Stimulated activated CD4-positive, alpha-beta T cell treated with anti-CD3 and anti-CD28 coated beads, TNF-alpha, amount 100 ng/mL, for 4 hours (primary cell): ENCODE results near the gene LY6G5B.
A peak's percentile ranks its signal among the peaks of the same experiment; 100 is the strongest.

Experiments used
- DNase-seq, 3 experiments: peaks; one replicate each; pipeline ENCODE4 v3.0.0-alpha.2; 2020; ENCODE audit warnings: low read depth in 3 of 3

The LY6G5B gene

DNA sequence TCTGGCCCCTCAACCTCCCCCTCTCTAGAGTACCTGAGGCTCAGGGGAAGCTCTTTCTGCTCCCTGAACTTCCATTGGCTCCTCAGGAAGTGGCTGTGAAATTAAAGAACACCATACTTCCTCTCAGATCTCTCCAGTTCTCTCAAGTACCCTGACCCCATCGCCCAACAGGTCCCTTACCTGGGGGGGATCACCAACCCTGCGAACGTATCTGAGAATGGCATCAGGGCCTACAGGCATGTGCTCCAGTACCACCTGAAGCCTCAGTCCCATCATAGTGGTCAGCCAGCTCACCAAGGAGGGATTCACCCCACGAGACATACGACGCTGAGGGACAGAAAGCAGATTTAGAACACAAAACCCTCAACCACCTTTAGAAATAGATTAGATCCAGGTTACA, 29.2 kb upstream of the LY6G5B start:
- no peak for DNase-seq

DNA sequence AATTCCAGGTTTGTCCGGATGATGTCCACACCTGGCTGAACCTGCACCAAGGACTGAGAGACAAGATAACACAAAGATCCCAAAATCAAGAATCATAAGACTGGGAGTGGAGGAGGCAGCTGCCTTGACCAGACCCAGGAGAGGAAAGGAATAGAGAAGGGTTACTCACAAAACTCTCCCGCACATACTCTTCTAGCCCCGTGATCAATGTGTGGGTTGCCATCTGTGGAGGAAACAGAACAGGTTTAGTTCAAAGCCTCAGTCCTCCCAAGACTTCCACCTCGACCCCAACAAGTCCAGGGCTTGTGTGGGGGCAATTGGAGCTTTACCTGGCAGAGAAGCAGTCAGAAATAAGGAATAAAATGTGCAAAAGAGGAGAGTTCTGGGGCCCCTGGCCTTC, 28.4 kb upstream of the LY6G5B start:
- DNase-seq: no peak

DNA sequence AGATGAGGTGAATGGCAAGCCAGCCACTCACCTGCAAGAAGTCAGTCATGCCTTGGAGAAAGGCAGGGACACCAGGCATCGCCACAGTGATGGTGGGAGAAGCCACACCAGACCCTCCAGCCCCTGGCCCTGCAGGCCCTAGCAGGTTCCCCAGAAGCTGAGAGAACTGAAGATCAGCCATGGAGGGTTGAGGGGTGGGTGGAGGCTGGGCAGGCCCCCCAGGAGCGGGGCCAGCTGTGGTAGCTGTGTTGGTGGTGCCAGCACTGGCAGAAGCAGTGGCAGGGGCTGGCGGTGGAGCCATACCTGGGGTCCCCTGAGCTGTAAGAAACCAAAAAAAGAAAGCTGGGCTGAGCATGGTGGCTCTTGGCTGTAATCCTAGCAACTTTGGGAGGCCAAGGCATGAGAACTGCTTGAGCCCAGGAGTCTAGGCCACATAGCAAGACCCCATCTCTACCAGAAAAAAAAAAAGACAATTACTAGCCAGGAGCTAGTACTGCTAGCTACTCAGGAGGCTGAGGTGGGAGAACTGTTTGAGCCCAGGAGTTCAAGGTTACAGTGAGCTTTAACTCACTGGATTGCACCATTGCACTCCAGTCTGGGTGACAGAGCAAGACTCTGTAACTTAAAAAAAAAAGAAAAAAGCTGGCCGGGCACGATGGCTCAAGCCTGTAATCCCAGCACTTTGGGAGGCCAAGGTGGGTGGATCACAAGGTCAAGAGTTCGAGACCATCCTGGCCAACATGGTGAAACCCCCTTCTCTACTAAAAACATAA, 26.8 kb upstream of the LY6G5B start:
- DNase-seq: no peak

DNA sequence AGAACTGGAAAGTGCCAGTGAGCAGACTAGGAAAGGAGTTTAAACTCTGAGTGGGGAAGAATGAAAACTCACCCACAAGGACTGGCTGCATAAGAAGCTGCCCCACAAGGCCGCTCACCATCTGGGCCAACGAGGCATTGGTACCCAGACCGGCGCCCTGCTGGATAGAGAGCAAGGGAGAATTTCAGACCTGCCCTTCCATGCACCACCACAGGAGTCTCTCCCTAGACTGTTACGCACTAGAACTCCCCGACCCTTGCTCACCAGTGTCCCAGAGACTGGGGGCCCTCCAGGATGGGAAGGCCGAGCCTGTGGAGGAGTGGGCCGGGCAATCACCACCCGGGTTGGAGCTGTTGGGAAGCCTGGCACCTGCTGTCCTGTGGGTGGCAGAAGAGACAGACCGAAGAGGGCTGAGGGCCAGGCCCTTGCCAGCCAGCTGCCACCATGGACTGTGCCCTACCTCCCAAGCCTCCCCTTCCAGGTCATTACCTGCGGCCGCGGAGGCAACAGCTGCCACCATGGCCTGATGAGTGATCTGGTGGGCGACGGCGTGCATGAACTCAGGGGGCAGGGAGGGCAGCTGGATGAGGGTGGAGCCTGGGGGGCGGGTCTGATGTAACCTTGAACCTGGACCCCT, 25.8 kb upstream of the LY6G5B start:
- DNase-seq: no peak

DNA sequence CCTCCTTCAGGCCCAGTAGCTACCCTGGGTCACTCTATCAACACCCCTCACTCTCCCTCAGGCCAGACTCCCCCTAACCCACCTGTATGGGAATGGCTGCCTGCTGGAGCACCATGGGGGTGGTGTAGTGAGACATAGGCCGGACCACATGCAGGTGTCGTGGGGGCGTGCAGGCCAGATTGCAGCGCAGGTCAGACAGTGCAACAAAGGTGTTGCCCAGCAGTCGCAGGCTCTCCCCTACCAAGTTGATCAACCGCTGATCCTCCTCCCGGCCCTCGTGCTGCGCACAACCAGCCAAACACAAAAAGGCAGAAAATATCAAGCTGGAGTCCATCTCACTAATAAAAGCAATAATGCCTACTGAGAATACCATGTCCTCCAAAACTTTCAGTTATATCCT, 24.5 kb upstream of the LY6G5B start:
- DNase-seq: no peak

DNA sequence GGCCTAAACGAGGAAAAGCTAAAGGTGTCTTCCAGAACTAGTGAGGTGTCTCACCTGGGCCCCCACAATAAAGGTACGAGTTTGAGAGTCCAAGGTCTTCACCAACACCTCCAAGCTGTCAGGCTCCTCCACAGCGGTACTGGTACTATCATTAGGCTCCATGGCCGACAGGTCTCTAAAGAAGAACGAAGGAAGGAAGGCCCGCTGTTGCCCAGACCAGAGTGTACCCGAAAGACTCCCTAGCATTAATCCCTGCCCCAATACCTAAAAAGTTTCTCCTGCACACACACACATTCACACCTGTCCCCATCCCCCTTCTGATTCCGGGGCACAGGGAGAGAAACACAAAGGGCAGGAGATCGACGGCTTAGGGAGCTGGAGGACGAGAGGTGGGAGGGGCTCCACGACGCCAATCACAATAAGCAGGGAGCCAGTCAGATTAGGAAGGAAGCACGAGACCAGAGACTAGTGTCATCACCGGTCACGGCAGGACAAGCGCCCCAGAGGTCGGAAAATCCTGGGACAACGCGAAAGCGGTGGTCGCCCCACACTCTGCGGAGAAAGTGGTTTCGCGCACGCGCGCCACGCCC, 18.1 kb upstream of the LY6G5B start:
- no peak for DNase-seq

DNA sequence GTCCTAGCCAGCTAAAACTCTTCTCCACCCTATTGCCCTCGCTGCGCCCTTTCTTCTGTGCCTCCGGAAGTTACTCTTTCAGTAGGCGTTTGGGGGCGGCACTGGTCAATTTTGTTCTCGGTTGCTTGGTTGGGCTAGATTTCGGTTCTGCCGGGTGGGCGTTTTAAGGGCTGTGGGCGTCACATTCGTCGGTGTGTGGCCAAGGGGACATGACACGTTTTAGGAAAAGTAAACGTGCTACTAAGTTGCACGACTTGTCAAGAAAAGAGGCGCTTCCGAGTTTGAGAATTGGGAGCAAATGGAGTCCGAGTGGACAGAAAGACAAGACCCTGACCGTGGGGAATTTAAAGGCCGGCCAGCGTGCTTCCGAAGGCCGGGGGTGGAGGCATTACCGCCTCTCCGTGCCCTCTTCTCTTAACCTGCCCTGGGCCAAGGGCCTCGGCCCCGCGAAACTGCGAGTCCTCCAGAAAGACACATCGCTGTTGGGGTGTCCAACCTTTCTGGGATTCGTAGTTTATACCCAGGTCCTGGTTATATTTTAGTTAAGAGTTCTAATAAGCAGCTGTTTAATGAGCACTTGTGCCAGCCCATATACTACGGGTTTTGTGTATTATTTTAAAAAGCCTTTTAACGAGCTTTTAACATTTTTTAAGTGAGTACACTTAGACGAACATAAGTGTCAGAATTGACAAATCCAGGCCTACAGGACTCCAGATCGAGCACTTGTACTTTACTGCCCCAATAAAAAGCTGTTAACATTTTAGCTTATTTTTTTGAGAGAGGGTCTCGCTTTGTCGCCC, 16.7 kb upstream of the LY6G5B start:
- DNase-seq: peak in 2 of 3 experiments; percentile 76 to 80

DNA sequence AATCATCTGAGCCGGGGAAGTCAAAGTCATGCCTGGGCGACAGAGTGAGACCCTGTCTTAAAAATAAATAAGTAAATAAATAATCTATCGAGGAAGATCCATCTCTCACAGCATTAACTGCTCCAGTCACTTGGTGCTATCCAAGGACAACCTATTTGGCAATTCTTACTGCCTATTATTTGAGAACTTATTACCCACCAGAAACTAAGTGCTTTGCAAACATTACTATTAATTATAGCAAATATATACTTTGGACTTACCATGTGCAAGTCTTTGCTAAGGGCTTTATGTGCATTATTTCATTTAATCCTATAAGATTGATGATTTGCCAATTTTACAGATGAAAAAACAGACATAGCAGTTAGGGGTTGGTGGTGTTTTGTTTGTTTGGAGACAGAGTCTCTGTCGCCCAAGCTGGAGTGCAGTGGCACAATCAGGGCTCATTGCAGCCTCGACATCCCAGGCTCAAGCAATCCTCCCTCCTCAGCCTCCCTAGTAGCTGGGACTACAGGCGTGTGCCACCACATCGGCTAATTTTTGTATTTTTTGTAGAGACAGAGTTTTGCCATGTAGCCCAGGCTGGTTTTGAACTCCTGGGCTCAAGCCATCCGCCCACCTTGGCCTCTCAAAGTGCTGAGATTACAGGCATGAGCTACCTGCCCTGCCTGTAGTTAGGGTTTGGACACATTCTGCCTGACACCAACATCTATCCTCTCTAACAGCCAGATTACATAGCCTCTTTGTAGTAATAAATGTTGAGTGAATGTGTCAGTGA, 15.0 kb upstream of the LY6G5B start:
- no peak for DNase-seq

DNA sequence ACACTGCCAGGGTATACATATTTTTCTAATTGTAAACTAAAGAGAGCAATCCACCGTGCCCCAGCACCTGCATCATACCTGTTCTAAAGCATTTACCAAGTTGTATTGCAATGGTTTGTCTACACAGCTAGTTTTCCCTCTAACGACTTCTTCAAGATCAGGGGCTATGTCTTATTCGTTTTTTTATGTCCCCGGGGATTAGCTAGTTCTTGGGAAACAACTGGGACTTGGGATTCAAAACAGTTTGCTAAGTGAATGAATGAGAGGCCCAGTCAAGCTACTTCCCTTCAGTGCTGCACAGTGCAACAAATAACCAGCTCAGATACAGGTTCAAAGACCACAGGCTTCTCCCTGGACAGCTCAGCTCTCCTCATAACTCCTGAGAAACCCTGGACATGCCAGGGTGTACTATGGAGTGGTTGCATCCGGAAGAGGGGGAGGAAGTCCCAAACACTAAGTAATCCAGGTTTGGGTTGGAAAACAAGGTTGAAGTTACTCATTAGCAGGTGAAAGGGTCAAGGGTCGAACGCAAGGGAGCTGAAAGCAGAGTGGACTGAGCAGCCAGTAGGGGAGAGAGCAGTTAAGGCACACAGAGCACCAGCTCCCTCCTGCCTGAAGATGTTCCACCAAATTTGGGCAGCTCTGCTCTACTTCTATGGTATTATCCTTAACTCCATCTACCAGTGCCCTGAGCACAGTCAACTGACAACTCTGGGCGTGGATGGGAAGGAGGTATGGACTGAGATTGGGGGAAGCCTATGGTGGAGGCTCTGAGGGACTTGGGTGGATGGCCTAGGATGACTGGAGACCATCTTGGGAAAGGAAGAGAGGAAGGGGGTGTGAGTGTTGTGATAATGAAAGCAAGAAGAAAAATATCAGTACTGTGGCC, 14.2 kb upstream of the LY6G5B start, which contains the start of gene APOM:
Gene APOM (plus strand): TSS at position 546 of the 889 bp plus-strand sequence. CDS start 73 bp downstream, at position 619.
- no peak for DNase-seq

DNA sequence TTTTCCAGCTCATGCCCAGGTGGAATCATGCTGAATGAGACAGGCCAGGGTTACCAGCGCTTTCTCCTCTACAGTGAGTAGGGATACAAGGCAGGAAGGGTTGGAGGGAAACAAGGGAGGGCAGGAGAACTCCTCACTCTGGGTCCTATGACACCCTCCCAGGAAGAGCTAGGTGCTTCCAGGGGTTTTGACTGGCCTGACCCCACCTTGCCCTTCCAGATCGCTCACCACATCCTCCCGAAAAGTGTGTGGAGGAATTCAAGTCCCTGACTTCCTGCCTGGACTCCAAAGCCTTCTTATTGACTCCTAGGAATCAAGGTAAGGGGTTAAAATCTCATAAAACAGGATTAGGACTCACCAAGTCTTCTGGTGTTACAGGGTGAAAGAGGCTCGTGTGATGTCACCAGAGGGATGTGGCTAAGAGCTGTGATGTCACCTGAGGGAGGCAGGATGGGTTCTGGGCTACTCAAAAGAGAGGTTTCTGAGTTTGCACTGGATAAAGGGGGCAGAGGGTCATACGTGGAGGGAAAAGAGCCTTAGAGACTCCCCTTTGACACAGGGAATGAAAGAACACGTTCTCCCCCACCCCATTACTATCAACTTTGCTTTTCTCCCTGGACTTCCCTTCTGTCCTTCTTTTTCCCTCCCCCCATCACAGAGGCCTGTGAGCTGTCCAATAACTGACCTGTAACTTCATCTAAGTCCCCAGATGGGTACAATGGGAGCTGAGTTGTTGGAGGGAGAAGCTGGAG, 12.2 kb upstream of the LY6G5B start:
- DNase-seq: no peak

DNA sequence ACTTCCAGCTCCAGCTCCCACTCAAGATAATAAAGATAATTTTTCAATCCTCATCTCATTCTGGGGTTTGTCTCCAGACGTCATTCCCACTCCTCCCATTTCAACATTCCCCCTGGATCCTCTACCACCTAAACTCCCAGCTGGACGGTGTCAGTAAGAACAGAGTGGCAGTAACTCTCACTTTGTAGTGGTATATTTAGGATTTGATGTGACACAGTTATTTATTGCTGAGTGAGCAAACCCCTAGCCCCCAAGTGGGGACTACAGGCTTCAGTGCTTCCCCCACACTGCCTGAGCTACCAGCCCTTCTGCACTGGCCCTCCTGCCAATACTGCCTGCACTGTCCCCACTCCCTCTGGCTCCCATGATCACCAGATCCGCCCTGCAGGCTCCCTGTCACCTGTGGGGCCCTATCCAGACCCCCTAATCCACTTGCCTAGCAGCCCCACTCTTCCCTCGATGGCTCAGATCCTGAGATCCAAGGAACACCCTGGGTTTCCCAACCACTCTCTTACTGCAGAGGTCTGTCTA, 11.6 kb upstream of the LY6G5B start:
- no peak for DNase-seq

DNA sequence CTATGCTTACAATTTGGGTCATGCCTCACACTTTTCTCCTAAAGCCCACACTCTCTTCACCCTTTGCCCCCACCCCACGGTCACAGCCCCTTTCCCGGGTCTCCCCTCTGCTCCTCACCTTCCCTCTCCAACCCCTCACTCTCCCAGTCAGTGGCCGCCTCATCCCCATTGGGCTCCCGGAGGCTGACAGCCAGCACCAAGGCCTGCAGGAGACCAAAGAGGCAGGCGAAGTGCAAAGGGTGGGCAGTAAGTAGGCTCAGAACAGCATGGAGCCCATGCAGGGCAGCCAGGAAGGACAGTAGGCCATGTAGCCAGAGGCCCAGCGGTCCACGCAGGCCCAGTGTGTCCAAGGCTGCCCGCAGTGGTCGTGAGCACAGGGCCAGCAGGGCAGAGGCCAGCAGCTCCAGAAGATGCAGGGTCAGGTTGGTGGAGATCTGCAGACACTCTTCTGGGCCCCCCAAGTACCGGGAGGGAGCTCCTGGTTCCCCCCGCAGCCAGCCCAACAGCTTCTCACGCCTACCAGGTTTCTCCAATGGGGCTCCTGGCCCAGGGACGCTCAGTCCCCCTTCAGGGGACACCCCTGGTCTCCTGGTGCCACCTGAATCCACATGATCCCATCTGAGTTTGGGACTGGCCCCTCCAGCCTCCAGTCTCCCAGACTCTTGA, 10.7 kb upstream of the LY6G5B start:
- DNase-seq: no peak

DNA sequence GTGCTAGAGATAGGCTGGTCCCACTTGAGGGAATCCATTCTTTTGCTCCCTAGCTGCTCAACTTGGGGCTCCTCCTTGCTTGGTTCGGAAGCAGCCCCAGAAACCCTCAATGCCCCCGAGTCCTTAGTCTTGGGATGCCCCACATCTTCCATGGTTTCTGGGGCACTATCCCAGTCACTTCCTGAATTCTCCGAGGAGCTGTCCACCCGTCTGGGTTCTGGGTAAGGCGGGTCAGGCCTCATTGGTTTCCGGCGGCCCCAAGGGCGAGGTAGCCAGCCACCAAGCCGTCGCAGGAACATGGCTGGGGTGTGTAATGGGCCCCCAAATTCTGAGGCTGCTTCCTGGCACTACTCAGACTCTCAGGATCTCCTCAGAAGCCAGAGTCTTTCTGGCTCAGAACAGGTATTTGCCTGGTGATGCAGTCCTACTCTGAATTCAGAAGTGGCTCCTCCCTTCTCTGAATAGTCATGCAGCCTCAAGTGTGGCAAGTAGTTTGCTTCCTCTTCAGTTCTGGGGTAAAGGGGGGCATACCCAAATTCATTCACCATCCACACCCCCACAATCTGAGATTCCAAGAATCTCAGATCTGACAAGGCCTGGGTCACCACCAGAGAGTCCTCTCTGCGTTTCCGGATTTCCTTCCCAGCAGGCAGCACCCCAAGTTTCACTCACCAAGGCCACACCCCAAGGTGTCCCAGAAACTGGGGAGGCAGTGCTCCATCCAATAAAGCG, 10.0 kb upstream of the LY6G5B start:
- DNase-seq: no peak

DNA sequence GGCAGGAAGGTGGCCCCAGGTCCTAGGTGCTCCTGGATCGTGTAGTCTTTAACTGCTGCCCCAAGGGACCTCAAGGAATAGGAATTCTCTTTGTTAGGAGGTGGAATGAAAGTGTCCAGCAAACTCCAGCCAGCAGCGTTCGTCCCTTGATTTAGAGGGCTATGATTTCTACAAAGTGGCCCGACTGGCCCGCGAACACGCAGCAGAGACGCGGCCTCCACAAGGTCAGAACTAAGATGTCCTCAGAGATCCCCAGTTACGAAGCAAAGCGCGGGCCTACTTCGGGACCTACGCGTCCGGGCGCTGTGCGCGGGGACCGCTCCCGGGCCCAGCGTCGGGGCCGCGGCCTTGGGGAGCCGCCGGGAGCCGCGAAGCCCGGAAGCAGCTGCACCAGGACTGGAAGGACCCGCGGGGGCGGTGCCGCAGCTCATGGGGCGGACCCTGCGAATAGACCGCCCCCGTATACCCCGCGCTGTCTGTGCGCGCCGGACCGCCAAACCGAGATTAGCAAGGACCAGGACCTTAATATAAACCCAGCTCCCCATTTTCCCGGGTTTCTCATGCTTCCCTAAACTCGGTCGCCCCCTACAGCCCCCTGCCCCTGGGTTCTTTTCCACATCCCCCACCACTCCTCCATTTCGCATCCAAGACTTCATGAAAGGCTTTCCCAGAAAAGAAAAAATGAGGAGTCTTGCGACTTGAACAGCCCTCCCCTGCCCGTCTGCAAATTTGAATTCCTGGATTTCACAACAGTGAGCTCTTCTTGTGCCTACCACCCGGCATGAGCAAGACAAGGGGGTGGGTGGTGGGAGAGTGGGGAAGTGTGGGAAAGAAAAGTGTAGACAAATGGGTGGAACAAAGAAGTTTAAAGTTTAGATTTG, 9.2 kb upstream of the LY6G5B start, which contains the start of gene C6orf47:
Gene C6orf47 (minus strand): TSS at position 398 of the 881 bp plus-strand sequence. CDS start 831 bp downstream, outside the sequence.
- DNase-seq: peak; percentile 57 to 65 (median 60)

DNA sequence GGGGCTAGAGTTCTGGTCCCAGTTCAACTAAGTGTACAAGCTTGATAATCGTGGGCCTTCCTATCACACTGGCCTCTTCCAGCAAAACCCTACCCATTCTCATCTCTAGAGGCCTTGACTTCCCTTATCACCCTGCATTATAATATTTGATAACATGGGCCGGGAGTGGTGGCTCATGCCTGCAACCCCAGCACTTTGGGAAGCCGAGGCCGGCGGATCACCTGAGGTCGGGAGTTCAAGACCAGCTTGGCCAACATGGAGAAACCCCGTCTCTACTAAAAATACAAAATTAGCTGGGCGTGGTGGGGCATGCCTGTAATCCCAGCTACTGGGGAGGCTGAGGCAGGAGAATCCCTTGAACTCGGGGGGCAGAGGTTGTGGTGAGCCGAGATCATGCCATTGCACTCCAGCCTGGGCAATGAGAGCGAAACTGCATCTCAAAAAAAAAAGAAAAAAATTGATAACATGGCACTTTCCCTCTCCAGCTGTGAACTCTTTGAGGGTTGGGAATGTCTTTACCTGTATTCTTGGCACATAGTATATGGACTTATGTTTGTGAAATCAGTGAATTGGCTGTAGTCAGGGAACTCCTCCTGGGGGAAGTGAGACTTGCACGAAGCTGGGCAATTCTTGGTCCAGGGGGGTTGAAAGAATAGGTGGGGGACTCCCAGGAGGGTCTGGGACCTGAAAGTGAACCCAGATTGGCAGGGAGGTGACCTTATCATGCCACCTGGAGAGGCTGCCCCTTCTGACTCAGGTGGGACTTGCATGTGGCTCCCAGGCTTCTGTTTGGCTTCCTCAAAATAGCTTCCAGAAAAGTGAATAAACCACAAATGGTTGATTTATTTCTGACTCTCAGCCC, 8.3 kb upstream of the LY6G5B start:
- DNase-seq: no peak

DNA sequence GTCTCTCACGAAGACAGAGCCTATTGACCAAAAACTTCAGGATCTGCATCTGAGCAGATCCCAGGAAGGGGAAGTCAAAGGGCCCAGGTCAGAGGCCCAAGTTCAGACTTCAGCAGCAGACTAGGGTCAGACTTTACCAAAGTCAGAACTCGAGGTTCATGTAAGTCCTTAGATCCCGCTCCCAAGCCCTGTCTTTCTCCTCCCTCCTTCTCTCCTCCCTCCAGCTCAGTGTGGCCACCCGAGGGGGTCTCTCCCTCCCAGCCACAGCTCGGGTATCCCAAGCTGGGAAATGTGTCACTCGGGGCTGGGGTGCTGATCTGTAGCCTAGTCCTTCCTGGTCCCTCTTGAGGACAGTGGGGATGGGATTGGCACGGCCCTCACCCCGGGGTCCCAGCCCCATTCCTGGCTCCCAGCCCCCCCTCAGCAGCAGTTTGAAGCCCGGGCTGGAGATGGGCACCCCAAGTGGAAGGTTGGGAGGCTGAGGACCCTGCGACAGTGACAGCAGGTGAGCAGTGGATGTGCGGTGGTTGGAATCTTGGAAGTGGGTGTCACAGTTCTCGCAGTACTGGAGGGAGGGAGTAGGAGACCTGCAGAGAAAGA, 7.6 kb upstream of the LY6G5B start:
- DNase-seq: no peak
